H1 (cell line): ENCODE results near the gene TOP1. TPM values are rescaled to one million over a fixed set of nuclear protein-coding genes. Genes with fewer than 3 reads are reported as not detected.

Experiments used
- BACH1 ChIP-seq: IDR thresholded peaks from 2 replicates; pipeline ENCODE4 v1.6.1; 2012; ENCODE audit warnings: low read length, improper control_type of control experiment
- BCL11A ChIP-seq, 2 experiments: IDR thresholded peaks; one replicate each; pipeline ENCODE4 v1.6.1; 2011; ENCODE audit warnings: low read depth in 2 of 2, low read length in 2 of 2, mild to moderate bottlenecking in 2 of 2
- BRCA1 ChIP-seq: IDR thresholded peaks from 2 replicates; pipeline ENCODE4 v1.6.1; 2012; ENCODE audit warnings: low read depth, low read length, improper control_type of control experiment
- CHD7 ChIP-seq: fragments of 300-600 bp; sonication (generic); IDR thresholded peaks from 2 replicates; pipeline ENCODE4 v1.7.1; 2012; ENCODE audit warnings: low read length, moderate library complexity, mild to moderate bottlenecking, inconsistent platforms; ENCODE audit not compliant: insufficient replicate concordance
- CTCF ChIP-seq, 3 experiments: IDR thresholded peaks; 1 replicate in 2 of 3; 2 replicates in 1 of 3; pipeline versions ENCODE4 v1.5.1 to v1.6.1; 2011; ENCODE audit warnings: low read length in 3 of 3, mild to moderate bottlenecking in 3 of 3, inconsistent platforms in 2 of 3, low read depth in 1 of 3, moderate library complexity in 1 of 3; ENCODE audit not compliant: insufficient read depth in 1 of 3; ENCODE audit errors: control extremely low read depth in 1 of 3
- E2F6 ChIP-seq: IDR thresholded peaks from 2 replicates; pipeline ENCODE4 v1.6.1; 2012; ENCODE audit warnings: inconsistent platforms
- MAFK ChIP-seq: IDR thresholded peaks from 2 replicates; pipeline ENCODE4 v1.6.1; 2012; ENCODE audit warnings: low read depth, mild to moderate bottlenecking, improper control_type of control experiment, low read length
- NRF1 ChIP-seq: IDR thresholded peaks from 2 replicates; pipeline ENCODE4 v1.6.1; 2011; ENCODE audit warnings: mild to moderate bottlenecking, low read depth, low read length, improper control_type of control experiment
- polyA plus RNA-seq, 7 experiments: library from polyadenylated mRNA; depleted of rRNA in 3 of 7; stranded (reverse) in 5 of 7; unstranded in 2 of 7; fragments of >200 nt in 5 of 7; fragments of 200-250 nt in 2 of 7; gene quantifications; 1 replicate in 5 of 7; 2 replicates in 1 of 7; 4 replicates in 1 of 7; pipeline versions ENCODE4 v1.2.1 to v1.2.3, GENCODE V29; 2011 to 2013; ENCODE audit warnings: missing spikeins in 2 of 7, mixed read lengths in 2 of 7
- total RNA-seq: library from RNA; stranded (reverse); fragmentation: NEBNext Ultra II Directional; extraction: Animal tissue kit (Norgen Biotek cat#: 25700); gene quantifications from 2 replicates; pipeline ENCODE4 v1.2.1, GENCODE V29; 2021

Gene TOP1
- total and polyA plus RNA-seq, 2 of the 8 experiments (the other 6 are each of a cell fraction or from before 2014, with no cell fraction given): 7.4 to 108 TPM

DNA sequence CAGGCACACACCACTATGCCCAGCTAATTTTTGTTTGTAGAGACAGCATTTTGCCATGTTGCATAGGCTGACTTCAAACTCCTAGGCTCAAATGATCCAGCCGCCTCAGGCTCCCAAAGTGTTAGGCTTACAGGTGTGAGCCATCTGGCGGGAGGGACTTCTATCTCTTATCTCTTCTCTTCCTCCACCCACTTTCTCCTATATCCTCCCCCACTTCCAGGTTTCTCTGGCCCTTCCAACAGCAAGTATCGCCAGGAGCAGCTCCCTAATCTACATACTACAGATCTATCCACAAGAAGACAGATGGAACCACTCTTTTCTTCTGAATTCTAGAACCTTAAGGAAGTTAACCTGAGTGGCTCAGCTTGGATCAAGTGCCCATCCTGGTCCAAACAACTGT lies 5.1 kb upstream of the TOP1 start (continued):
- TF ChIP-seq CHD7 (no peak), BACH1 (no peak), MAFK (no peak), E2F6 (no peak), BRCA1 (no peak), NRF1 (no peak), BCL11A (IDR thresholded peaks at IDR 0.05; ENCODE audit: low read depth in 2 of 2, low read length in 2 of 2) (no peak), CTCF (IDR thresholded peaks at IDR 0.05; ENCODE audit: control extremely low read depth in 1 of 3, insufficient read depth in 1 of 3, low read depth in 1 of 3, low read length in 3 of 3) (no peak)
